HPDE6-E6E7 (cell line): ENCODE measurements around the gene MATR3.
"Not testable (repeated sequence)": the region's sequence is repeated elsewhere in the genome, so short reads cannot be mapped to it uniquely, and the experiment has no call there.

Source experiments
- DNase-seq: peaks from one replicate; pipeline ENCODE4 v3.0.0; 2011; ENCODE audit warnings: missing footprints; ENCODE audit errors: extremely low spot score

MATR3 gene

DNA sequence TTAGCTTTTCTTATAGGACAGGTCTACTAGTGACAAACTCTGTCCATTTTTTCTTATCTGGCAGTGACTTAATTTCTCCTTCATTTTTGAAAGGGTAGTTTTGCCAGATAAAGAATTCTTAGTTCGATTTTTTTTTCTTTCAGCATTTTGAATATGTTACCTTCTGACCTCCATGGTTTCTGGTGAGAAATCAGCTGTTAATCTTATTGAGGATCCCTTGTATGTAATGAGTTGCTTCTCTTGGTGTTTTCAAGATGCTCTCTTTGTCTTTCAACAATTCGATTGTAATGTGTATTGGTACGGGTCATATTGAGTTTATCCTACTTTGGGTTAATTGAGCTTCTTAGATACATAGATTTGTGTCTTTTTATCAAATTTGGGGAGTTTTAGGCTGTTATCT lies 60.6 kb downstream of the MATR3 start:
- DNase-seq, result no peak

DNA sequence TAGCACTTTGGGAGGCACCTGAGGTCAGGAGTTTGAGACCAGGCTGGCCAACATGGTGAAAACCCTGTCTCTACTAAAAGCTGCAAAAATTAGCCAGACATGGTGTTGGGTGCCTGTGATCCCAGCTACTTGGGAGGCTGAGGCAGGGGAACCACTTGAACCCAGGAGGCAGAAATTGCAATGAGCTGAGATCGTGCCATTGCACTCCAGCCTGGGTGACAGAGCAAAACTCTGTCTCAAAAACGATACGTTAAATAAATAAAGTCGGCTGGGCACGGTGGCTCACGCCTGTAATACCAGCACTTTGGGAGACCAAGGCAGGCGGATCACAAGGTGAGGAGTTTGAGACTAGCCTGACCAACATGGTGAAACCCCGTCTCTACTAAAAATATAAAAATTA lies 62.4 kb downstream of the MATR3 start:
- not testable (repeated sequence) for DNase-seq

DNA sequence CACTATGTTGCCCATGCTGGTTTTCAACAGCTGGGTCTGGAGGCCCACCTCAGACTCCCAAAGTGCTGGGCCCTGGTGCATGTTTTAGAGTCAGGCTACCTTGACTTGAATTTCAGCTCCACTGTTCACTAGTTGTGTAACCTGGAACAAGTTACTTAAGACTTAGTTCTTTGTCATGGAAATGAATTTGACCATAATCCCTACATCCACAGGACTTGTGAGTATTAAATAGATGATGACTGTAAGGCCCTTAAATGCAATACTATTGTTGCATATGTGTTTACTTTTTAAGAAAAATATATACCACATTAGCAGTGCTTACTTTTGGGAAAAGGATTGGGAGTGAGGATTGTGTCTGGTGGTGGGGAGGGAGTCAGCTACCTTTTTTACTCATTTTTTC lies 64.5 kb downstream of the MATR3 start:
- no peak for DNase-seq

DNA sequence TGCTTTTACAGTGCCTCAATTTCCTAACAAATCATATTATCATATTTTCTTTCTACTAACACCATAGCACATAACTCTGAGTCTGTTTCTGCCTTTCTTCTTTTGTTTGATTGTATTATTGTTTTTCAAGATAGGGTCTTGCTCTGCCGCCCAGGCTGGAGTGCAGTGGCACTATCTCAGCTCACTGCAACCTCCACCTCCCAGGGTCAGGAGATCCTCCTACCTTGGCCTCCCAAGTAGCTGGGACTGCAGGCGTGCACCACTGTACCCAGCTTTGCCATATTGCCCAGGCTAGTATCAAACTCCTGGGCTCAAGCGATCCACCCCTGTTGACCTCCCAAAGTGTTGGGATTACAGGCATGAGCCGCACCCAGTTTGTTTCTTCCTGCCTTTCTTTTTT lies 66.8 kb downstream of the MATR3 start:
- no peak for DNase-seq

DNA sequence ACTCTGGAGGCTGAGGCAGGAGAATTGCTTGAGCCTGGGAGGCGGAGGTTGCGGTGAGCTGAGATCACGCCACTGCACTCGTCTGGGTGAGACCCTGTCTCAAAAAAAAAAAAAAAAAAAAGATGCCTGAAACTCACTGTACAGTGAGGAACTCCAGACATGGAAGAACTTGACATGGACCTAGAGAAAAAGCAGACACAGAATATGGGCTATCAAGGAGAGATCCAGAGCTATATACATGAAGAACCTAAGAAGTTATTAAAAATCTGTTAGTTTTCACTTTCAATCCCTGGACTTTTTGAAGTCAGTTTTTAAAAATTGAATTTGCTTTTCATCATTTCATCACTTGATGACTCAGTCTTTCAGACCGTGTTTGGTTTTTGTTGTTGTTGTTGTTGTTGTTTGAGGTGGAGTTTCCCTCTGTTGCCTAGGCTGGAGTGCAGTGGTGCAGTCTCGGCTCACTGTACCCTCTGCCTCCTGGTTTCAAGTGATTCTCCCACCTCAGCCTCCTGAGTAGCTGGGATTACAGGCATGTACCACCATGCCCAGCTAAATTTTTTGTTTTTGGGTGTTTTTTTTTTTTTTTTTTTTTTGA lies 68.4 kb downstream of the MATR3 start:
- DNase-seq, result no peak

DNA sequence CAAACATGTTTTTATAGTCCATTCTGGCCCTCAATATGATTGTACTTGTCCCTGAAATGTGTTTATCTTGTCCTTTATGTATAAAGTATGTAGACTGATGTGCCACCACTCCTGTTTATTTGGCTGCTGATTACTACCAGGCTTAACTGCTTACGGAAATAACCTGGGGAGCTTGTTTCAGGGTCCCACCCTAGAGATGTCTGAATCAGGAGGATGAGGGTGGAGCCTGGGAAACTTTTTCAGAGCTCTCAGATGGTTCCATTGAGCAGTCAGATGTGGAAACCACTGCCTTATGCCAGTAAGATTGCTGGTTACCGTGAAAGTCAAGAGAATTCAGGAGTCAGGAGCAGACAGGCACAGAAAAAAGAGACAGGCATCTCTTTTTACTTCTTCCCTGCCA lies 70.4 kb downstream of the MATR3 start:
- DNase-seq, result no peak

DNA sequence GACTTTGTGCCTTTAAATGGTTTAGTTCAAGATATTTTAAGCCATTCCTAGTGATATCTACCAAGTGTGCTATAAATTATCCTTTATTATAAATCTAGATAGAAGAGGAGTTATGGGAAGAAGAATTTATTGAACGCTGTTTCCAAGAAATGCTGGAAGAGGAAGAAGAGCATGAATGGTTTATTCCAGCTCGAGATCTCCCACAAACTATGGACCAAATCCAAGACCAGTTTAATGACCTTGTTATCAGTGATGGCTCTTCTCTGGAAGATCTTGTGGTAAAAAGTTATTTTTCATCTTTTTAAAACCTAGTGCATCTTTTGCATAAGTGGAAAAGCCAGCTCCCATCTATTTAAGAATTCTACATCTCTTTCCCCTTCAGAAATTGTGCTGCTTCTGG lies 70.9 kb downstream of the MATR3 start:
- no peak for DNase-seq

DNA sequence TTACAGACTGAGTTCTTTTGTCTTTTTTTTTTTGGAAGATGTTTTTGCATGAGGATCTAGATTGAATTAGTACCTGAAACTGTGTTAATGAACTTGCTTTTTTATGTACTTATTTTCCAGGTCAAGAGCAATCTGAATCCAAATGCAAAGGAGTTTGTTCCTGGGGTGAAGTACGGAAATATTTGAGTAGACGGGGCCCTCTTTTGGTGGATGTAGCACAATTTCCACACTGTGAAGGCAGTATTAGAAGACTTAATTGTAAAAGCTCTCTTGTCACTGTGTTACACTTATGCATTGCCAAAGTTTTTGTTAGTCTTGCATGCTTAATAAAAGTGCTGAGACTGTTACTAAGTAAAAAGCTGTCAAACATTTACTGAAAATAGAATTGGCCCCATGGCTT lies 75.1 kb downstream of the MATR3 start:
- DNase-seq, result no peak

DNA sequence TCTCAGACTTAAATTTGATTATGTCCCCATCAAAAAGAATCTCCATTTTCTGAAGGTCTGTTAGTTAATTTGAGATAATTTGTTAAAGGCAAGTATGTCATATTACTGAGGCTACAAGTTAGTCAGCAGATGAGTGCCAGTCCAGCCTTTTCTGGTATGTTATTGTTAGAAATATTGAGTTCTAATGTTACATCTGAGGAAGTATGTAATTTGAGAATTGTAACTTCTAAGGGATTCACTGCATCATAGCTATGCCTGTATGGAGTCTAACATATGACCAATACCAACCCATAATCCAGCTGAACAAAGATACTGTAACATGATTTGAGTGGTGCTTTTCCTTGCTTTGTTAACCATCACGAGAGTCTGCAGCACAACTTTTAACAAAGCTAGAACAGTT lies 75.6 kb downstream of the MATR3 start:
- DNase-seq, result no peak

DNA sequence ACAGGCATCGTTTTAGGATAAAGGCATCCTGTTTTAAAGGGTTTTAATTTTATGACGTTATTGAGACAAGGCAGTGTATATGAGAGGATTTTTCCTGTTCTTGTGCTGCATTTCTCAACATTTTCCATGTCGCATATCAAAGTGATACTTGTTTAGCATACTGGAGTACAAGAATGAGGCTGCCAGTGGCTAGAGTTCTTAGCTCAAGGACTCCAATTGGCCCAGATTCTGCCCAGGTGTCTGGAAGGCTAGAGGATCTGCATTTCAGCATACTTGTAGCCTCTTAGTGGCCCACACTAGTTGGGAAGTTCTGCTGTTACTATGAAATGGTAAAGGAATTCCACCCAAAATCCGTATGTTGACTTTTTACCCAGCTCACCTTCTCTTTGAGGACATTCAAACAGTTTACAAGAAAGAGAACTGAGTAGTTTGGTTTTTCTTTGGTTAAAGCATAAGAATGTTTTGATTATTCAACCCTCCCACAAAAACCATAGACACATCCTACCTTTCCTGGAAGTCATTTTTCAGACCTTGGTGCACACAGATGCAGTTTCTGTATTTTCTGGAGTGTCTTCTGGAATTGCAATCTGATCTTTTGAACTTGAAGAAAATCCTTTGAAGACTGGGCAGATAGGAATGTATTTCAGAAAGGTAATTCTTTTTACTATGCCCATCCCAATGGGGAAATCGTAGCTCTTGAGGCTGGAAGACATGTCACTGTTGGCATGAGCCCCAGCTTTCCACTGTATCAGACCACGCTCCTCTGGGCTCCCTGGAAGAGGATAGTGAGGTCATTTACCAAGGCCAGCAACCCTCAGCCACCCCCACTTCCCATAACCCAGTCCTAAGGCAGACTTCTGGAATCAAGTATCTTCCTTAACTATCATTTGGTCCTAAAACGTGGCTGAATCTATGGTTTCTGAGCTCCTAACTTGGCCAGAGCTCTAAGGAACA lies 78.2 kb downstream of the MATR3 start:
- DNase-seq, result no peak

DNA sequence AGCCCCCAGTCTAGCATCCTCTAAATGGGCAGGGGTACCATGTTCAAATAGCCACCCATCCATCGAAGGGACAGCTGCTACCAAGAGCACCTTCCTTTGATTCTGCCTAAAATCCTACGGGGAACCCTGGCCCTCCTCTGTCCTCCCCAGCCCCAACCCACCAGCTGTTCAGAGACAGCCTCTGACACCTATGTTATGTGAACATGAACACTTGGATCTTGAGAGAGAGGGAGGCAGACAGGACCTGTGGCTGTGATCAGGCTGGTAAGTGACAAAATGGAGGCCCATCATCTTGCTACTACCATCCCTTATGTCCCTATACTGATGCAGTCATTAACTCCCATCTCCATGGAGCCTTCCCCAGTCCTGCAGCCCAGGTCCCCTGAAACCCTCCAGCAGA lies 81.4 kb downstream of the MATR3 start:
- no peak for DNase-seq

DNA sequence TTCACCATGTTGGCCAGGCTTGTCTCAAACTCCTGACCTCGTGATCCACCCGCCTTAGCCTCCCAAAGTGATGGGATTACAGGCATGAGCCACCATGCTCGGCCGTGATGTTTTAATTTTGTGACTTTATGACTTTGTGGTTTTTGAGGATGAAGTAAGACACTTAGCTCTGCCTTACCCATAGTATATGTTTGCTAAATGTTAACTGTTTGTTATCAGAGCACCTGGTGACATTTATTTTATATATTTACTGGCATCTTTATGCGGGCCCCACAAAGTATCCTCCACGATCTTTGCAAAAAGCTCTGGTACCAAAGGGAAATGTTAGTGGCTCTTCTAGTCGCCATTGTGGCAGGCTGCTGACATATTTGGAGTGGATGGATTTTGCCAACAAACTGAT lies 82.8 kb downstream of the MATR3 start:
- no peak for DNase-seq

DNA sequence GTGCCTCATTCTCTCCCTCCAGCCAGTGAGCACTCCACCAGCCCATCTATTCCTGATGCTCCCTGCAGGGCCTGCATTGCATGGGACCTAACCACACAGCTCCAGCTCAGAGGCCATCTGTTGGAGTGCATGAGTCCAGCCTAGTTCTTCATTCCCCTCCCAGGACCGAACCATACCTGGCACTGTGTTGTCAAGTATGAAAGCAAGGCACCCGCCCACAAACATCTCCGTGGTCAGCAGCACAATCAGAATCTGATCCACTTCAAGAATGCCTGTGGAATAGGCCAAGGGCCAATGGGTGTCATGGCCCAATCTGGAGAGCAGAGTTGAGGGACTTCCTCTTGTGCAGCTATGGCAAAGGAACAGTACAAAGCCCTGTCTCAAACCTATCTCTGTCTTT lies 83.7 kb downstream of the MATR3 start:
- DNase-seq, result no peak

DNA sequence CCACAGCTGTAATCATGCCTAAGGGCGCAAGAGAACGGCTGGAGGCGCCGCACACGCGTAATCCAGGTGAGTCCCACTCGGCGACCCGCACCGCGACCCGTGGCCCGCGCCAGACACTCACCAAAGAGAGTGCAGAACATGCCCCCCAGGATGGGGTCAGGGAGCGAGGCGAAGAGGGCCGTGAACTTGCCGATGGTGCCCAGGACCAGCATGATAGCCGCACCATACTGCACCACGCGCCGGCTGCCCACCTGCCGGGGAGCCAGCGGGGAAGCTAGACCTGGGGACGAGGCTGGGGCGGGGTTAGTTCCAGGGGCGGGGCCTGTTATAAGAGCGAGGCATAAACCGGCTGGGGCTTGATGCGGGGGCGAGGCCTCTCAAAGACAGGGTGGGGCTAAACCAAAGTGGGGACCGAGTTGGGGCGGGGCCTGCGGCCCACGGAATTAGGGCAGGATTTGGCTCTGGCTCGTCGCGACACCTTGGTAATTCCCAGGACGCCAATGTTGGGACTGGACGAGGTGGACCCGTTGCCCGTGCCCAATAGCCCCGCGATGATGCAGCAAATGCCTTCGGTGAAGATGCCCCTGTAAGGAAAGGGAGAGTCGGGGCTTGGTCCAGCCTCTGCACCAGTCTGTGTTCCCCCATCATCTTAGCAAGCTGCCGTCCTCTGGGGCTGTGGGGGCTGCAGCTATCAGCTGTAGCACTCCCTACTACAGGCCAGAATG lies 84.7 kb downstream of the MATR3 start:
- no peak for DNase-seq

DNA sequence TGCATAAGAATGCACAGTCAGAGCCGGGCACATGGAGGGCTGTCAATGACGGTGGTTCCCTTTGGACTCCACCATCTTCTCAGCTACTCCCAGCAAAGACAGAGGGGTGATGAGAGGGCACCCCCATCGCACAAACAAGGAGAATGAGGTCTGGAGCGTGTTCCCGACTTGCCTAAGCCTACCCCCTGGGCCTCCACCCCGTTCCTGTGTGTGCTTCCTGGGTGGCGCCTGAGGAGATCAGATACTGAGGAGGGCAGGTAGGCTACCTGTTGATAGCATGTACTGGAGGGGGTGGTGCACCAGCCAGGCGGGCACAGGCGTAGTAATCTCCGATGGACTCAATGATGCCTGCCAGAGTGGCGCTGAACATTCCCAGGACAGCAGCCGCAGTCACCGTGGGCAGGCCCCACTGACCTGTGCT lies 85.4 kb downstream of the MATR3 start:
- DNase-seq, result no peak

DNA sequence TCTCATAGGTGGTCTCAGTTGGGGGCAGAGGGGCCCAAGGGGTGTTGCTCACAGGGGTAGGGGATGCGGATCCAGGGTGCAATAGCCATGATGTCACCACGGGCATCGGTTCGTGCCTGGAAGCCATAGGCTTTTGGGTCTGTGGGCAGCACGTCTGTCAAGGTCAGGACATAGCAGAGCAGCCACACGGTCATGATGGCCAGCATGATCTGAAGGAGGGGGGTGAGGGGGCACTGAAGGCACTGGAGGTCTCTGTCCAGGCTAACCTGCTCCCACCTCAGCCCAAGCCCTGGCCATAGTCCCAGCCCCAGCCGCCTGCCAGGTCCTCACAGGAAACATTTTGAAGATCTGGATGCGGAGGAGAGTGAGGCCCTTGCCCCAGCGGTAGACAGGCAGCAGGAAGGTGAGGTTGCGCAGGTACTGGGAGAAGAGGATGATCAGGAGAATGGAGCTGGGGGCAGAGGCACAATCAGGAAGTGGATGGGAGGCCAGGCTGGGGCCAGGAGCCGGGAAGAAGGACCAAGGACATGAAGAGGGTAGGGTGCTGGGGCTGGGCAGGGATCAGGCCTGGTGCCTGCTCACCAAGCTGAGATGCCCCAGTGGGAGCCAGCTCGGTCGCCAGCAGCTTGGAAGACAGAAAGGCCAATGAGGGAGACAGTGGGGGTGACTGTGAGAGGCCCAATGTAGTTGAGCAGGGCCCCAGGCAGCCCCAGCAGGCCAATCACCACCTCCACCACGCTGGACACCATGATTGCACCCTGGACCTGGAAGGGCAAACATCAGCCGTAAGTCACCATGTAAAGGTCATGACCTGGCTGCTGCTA lies 86.3 kb downstream of the MATR3 start:
- no peak for DNase-seq
